Neural cell (in vitro differentiated cells): Measurements from ENCODE around the gene CPM. TPM values are rescaled to one million over a fixed set of nuclear protein-coding genes. Genes with fewer than 3 reads are reported as not detected.

Experiments
- H2AFZ ChIP-seq: fragments of 200-600, 300-800 bp; sonication (generic), shearing (Covaris generic); 2 replicates; pipeline ENCODE4 v1.6.0; 2014; ENCODE audit warnings: low read depth, mild to moderate bottlenecking, antibody characterized with exemption, low read length, moderate library complexity
- H3F3A ChIP-seq: fragments of 200-600 bp; shearing (Covaris generic); 2 replicates; pipeline ENCODE4 v1.6.1; 2016; ENCODE audit warnings: mild to moderate bottlenecking, moderate library complexity, mixed read lengths, antibody characterized with exemption, low read length; ENCODE audit not compliant: insufficient read depth, poor library complexity, severe bottlenecking
- H3K27ac ChIP-seq: fragments of 200-600, 300-800 bp; sonication (generic), shearing (Covaris generic); 2 replicates; pipeline ENCODE4 v1.5.1; 2014; ENCODE audit warnings: mild to moderate bottlenecking, low read length, moderate library complexity
- H3K27me3 ChIP-seq: fragments of 300-800, 200-600 bp; sonication (generic), shearing (Covaris generic); 2 replicates; pipeline ENCODE4 v1.6.0; 2014; ENCODE audit warnings: mild to moderate bottlenecking, low read depth, low read length, moderate library complexity; ENCODE audit not compliant: insufficient read depth
- H3K36me3 ChIP-seq: fragments of 300-800, 200-600 bp; sonication (generic), shearing (Covaris generic); 2 replicates; pipeline ENCODE4 v1.5.1; 2014; ENCODE audit warnings: mild to moderate bottlenecking, antibody characterized with exemption, low read length, moderate library complexity; ENCODE audit not compliant: insufficient read depth
- H3K4me2 ChIP-seq: fragments of 300-800, 200-600 bp; sonication (generic), shearing (Covaris generic); 2 replicates; pipeline ENCODE4 v1.6.0; 2014; ENCODE audit warnings: mild to moderate bottlenecking, low read length
- H3K4me3 ChIP-seq: fragments of 300-800, 200-600 bp; sonication (generic), shearing (Covaris generic); 2 replicates; pipeline ENCODE4 v1.5.1; 2014; ENCODE audit warnings: mild to moderate bottlenecking, low read length, moderate library complexity
- H3K79me2 ChIP-seq: fragments of 200-600 bp; shearing (Covaris generic); replicated peaks from 2 replicates; pipeline ENCODE4 v1.6.0; 2014; ENCODE audit warnings: mild to moderate bottlenecking, low read length, moderate library complexity; ENCODE audit not compliant: insufficient read depth
- H3K9ac ChIP-seq: fragments of 300-800, 200-600 bp; sonication (generic), shearing (Covaris generic); 2 replicates; pipeline ENCODE4 v1.6.1; 2016; ENCODE audit warnings: mild to moderate bottlenecking, low read length, mixed read lengths
- H3K9me2 ChIP-seq: fragments of 200-600 bp; shearing (Covaris generic); 2 replicates; pipeline ENCODE4 v1.6.1; 2016; ENCODE audit warnings: mild to moderate bottlenecking, low read length, mixed read lengths; ENCODE audit not compliant: insufficient read depth
- H3K9me3 ChIP-seq: fragments of 200-600, 300-800 bp; sonication (generic), shearing (Covaris generic); 2 replicates; pipeline ENCODE4 v1.6.1; 2016; ENCODE audit warnings: mild to moderate bottlenecking, mixed run types, low read length, moderate library complexity, mixed read lengths
- H4K20me1 ChIP-seq: fragments of 200-600 bp; shearing (Covaris generic); 2 replicates; pipeline ENCODE4 v1.6.1; 2016; ENCODE audit warnings: mild to moderate bottlenecking, mixed run types; ENCODE audit not compliant: insufficient read depth
- EP300 ChIP-seq: fragments of 450-650 bp; conservative IDR thresholded peaks from 2 replicates; pipeline ENCODE4 v1.6.1; 2014; ENCODE audit warnings: antibody characterized with exemption, mild to moderate bottlenecking, moderate library complexity; ENCODE audit not compliant: poor library complexity, severe bottlenecking
- EZH2 ChIP-seq: fragments of 200-600, 300-800 bp; shearing (Covaris generic), sonication (generic); IDR thresholded peaks from 2 replicates; pipeline ENCODE4 v1.6.1; 2014; ENCODE audit warnings: antibody characterized with exemption, low read length, borderline replicate concordance, mild to moderate bottlenecking; ENCODE audit not compliant: insufficient read depth, poor library complexity, severe bottlenecking
- MXI1 ChIP-seq: fragments of 450-650 bp; conservative IDR thresholded peaks from 2 replicates; pipeline ENCODE4 v1.6.1; 2014; ENCODE audit warnings: antibody characterized with exemption, mild to moderate bottlenecking; ENCODE audit not compliant: poor library complexity, severe bottlenecking
- POLR2AphosphoS5 ChIP-seq: IDR thresholded peaks from 2 replicates; pipeline ENCODE4 v1.6.1; 2012
- RAD21 ChIP-seq: fragments of 450-650 bp; conservative IDR thresholded peaks from 2 replicates; pipeline ENCODE4 v1.6.1; 2014; ENCODE audit warnings: antibody characterized with exemption, mild to moderate bottlenecking, moderate library complexity
- SMC3 ChIP-seq: fragments of 450-650 bp; conservative IDR thresholded peaks from 2 replicates; pipeline ENCODE4 v1.6.1; 2014; ENCODE audit warnings: antibody characterized with exemption, mild to moderate bottlenecking, moderate library complexity; ENCODE audit not compliant: poor library complexity
- TAF1 ChIP-seq: IDR thresholded peaks from 2 replicates; pipeline ENCODE4 v1.6.1; 2012; ENCODE audit warnings: low read depth
- polyA plus RNA-seq: library from polyadenylated mRNA; depleted of rRNA; stranded (reverse); fragments of >200 nt; gene quantifications from 2 replicates; pipeline ENCODE4 v1.2.3, GENCODE V29; 2014
- TF ChIP-seq, protein P1 (sequence below): IDR thresholded peaks from 2 replicates; pipeline ENCODE4 v1.6.1; 2012; ENCODE audit warnings: borderline replicate concordance
- TF ChIP-seq, protein P2 (sequence below): fragments of 450-650 bp; IDR thresholded peaks from 2 replicates; pipeline ENCODE4 v1.5.1; 2014; ENCODE audit warnings: antibody characterized with exemption, mild to moderate bottlenecking, moderate library complexity; ENCODE audit not compliant: poor library complexity, severe bottlenecking

The CPM gene
- polyA plus RNA-seq, 1 donor from 2014 or later: not detected

DNA sequence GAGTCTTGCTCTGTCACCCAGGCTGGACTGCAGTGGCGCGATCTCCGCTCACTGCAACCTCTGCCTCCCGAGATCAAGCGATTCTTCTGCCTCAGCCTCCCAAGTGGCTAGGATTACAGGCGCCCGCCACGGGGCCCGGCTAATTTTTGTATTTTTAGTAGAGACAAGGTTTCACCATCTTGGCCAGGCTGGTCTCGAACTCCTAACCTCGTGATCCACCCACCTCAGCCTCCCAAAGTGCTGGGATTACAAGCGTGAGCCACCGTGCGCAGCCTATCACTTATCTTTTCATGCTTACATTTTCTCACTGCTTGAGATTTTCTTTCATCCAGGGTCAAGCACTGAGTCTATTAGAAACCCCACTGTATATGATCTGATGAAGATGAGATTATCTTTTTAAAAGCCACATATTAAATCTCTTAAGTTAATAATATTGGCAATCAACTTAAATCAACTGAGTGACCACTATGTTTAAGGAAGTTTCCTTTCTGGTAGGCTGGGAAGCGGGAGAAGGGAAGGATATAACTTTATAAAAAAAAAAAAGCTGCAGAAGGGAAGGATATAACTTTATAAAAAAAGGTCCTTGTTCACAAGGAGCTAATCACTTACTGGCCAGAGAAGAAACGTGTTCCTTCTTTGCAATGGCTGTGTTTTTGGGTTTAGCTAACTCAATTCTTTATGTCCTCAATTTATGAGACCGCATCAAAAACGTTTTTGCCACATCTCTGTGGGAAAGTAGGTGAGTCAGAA lies 126.3 kb downstream of the CPM start:
- Histone ChIP-seq H3K36me3 (peaks cover 4% of the 10 kb centered on the region), H3F3A (no peaks in the 10 kb centered on the region), H3K79me2 (peaks cover 26% of the 10 kb centered on the region), H3K4me3 (no peak overlapping the region), H3K4me2 (no peak overlapping the region), H3K27me3 (no peaks in the 10 kb centered on the region), H3K9me2 (no peaks in the 10 kb centered on the region), H3K9ac (no peak overlapping the region), H2AFZ (no peak overlapping the region), H3K27ac (no peak overlapping the region), H4K20me1 (no peaks in the 10 kb centered on the region), H3K9me3 (no peaks in the 10 kb centered on the region)
- TF ChIP-seq, protein P1, sequence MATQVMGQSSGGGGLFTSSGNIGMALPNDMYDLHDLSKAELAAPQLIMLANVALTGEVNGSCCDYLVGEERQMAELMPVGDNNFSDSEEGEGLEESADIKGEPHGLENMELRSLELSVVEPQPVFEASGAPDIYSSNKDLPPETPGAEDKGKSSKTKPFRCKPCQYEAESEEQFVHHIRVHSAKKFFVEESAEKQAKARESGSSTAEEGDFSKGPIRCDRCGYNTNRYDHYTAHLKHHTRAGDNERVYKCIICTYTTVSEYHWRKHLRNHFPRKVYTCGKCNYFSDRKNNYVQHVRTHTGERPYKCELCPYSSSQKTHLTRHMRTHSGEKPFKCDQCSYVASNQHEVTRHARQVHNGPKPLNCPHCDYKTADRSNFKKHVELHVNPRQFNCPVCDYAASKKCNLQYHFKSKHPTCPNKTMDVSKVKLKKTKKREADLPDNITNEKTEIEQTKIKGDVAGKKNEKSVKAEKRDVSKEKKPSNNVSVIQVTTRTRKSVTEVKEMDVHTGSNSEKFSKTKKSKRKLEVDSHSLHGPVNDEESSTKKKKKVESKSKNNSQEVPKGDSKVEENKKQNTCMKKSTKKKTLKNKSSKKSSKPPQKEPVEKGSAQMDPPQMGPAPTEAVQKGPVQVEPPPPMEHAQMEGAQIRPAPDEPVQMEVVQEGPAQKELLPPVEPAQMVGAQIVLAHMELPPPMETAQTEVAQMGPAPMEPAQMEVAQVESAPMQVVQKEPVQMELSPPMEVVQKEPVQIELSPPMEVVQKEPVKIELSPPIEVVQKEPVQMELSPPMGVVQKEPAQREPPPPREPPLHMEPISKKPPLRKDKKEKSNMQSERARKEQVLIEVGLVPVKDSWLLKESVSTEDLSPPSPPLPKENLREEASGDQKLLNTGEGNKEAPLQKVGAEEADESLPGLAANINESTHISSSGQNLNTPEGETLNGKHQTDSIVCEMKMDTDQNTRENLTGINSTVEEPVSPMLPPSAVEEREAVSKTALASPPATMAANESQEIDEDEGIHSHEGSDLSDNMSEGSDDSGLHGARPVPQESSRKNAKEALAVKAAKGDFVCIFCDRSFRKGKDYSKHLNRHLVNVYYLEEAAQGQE: no peak
- no peak for TF ChIP-seq SMC3

DNA sequence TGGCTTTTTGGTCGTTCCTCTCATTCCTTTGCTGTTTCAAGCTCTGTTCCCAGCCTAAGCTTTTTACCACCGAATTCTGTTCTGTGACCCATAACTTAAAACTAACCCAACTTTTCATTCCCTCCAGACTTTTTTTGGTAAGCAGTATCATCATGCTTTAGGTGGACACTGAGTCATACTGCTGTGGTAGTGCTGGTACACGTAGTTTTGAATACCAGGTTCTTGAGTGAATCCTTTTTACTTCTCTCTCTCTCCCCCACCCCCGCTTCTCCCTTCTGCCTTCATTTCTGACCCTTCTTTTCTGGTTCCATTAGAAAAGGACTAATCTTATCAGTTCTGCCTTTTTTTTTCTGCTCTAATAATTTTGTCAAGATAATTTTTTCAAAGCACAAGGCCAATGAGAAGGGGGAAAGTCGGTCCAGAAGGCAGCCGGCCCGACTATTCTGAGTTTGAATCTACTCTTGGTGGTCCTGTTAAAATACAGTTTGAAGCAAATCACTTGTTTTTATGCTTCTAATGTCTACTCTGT lies 127.3 kb downstream of the CPM start:
- H3K4me3 ChIP-seq: no peak overlapping the region
- H3K9ac ChIP-seq: no peak overlapping the region
- H3K4me2 ChIP-seq: no peak overlapping the region
- no peaks in the 10 kb centered on the region for H3K9me3 ChIP-seq
- H3F3A ChIP-seq: no peaks in the 10 kb centered on the region
- H2AFZ ChIP-seq: no peak overlapping the region
- no peaks in the 10 kb centered on the region for H3K9me2 ChIP-seq
- H3K36me3 ChIP-seq: peaks cover 4% of the 10 kb centered on the region
- no peaks in the 10 kb centered on the region for H4K20me1 ChIP-seq
- TF ChIP-seq, protein P2, sequence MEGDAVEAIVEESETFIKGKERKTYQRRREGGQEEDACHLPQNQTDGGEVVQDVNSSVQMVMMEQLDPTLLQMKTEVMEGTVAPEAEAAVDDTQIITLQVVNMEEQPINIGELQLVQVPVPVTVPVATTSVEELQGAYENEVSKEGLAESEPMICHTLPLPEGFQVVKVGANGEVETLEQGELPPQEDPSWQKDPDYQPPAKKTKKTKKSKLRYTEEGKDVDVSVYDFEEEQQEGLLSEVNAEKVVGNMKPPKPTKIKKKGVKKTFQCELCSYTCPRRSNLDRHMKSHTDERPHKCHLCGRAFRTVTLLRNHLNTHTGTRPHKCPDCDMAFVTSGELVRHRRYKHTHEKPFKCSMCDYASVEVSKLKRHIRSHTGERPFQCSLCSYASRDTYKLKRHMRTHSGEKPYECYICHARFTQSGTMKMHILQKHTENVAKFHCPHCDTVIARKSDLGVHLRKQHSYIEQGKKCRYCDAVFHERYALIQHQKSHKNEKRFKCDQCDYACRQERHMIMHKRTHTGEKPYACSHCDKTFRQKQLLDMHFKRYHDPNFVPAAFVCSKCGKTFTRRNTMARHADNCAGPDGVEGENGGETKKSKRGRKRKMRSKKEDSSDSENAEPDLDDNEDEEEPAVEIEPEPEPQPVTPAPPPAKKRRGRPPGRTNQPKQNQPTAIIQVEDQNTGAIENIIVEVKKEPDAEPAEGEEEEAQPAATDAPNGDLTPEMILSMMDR: no peak
- TF ChIP-seq EZH2 (no peak), SMC3 (no peak), EP300 (no peak), POLR2AphosphoS5 (no peak), TAF1 (no peak), MXI1 (no peak), RAD21 (no peak)
- TF ChIP-seq, protein P1: no peak
- no peak overlapping the region for H3K27ac ChIP-seq
- no peaks in the 10 kb centered on the region for H3K27me3 ChIP-seq
- H3K79me2 ChIP-seq: peaks cover 19% of the 10 kb centered on the region
